Peyer's patch (tissue), 4 donors: ENCODE data around the gene ZNF511.

ENCODE experiments used
- POLR2A ChIP-seq, 2 donors: fragments of 450-650 bp; IDR thresholded peaks; one replicate each; pipeline ENCODE4 v1.5.1; 2017; ENCODE audit warnings: antibody characterized with exemption in 2 of 2, mild to moderate bottlenecking in 2 of 2, moderate library complexity in 2 of 2
- TF ChIP-seq, protein P1 (sequence below), 6 experiments: fragments of 450-650 bp in 4 of 6; fragments of 200-600 bp in 2 of 6; sonication (generic) in 1 of 6; IDR thresholded peaks; one replicate each; pipeline ENCODE4 v1.5.1; 2017 to 2019; ENCODE audit warnings: antibody characterized with exemption in 6 of 6, mild to moderate bottlenecking in 3 of 6, moderate library complexity in 1 of 6

DNA sequence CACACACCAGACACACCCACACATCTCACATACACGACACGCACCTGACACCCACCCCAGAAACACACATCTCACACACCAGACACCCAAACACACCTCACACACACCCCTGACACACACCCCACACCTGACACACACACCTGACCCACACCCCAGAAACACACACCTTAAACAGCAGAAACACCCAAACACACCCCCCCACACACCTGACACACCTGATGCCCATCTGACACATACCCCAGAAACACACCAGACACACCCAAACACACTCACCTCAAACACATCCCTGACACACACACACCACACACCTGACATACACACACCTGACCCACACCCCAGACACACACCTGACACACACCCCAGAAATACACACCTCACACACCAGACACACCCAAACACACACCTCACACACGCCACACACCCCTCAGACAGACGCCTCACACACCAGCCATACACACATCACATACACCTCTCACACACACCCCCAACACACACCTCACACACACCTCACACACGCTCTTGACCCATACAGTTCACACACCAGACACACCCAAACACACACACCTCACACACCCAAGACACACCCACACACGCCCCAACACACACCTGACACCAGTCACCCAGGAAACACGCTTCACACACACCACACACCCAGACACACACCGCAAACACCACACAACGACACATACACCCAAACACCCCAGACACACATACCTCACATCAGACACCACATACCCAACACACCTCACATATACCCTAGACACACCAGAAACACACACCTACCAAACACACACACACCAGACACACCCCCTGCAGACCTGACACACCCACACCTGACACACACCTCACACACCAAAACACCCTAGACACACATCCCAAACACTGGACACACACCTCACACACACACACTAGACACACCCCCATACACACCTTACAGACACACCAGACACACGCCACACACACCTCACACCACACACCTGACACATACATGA, 29.7 kb downstream of the ZNF511 start:
- TF ChIP-seq, protein P1, sequence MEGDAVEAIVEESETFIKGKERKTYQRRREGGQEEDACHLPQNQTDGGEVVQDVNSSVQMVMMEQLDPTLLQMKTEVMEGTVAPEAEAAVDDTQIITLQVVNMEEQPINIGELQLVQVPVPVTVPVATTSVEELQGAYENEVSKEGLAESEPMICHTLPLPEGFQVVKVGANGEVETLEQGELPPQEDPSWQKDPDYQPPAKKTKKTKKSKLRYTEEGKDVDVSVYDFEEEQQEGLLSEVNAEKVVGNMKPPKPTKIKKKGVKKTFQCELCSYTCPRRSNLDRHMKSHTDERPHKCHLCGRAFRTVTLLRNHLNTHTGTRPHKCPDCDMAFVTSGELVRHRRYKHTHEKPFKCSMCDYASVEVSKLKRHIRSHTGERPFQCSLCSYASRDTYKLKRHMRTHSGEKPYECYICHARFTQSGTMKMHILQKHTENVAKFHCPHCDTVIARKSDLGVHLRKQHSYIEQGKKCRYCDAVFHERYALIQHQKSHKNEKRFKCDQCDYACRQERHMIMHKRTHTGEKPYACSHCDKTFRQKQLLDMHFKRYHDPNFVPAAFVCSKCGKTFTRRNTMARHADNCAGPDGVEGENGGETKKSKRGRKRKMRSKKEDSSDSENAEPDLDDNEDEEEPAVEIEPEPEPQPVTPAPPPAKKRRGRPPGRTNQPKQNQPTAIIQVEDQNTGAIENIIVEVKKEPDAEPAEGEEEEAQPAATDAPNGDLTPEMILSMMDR (IDR thresholded peaks at IDR 0.05): no peak
- no peak for TF ChIP-seq POLR2A (IDR thresholded peaks at IDR 0.05)
